Stomach (tissue), 9 donors: ENCODE measurements around the gene MTF2. TPM values are rescaled to one million over a fixed set of nuclear protein-coding genes. Genes with fewer than 3 reads are reported as not detected.

Experiments
- DNase-seq, 2 donors: peaks; one replicate each; pipeline versions ENCODE4 v3.0.0 to v3.0.0-alpha.2; 2013 to 2019
- H3K27ac ChIP-seq, 5 donors: fragments of 200-600 bp in 4 of 5; sonication (generic) in 4 of 5; one replicate each; pipeline ENCODE4 v1.5.1; 2013 to 2019; ENCODE audit warnings: mild to moderate bottlenecking in 1 of 5, moderate library complexity in 1 of 5
- H3K27me3 ChIP-seq, 3 donors: fragments of 200-600 bp; sonication (generic); one replicate each; pipeline ENCODE4 v1.5.1; 2017 to 2019; ENCODE audit warnings: mixed run types in 1 of 3
- H3K36me3 ChIP-seq, 4 donors: fragments of 200-600 bp; sonication (generic); 1 replicate in 3 of 4; 2 replicates in 1 of 4; pipeline ENCODE4 v1.5.1; 2016 to 2019
- H3K4me1 ChIP-seq, 4 donors: fragments of 200-600 bp; sonication (generic); one replicate each; pipeline ENCODE4 v1.5.1; 2016 to 2019
- H3K4me3 ChIP-seq, 4 donors: fragments of 200-600 bp; sonication (generic) in 3 of 4; one replicate each; pipeline ENCODE4 v1.5.1; 2016 to 2019; ENCODE audit warnings: mild to moderate bottlenecking in 1 of 4
- H3K9me3 ChIP-seq, 4 donors: fragments of 200-600 bp; sonication (generic); one replicate each; pipeline ENCODE4 v1.5.1; 2016 to 2019
- EP300 ChIP-seq: sonication (generic); formaldehyde crosslinking; IDR thresholded peaks from one replicate; pipeline ENCODE4 v1.6.1; 2017; ENCODE audit warnings: antibody characterized with exemption
- POLR2A ChIP-seq, 4 donors: fragments of 450-650 bp; IDR thresholded peaks; one replicate each; pipeline ENCODE4 v1.6.1; 2016; ENCODE audit warnings: antibody characterized with exemption in 4 of 4, control low read depth in 2 of 4, mild to moderate bottlenecking in 1 of 4, moderate library complexity in 1 of 4
- POLR2AphosphoS5 ChIP-seq, 3 donors: sonication (generic); formaldehyde crosslinking; IDR thresholded peaks; one replicate each; pipeline ENCODE4 v1.6.1; 2016; ENCODE audit warnings: antibody characterized with exemption in 3 of 3
- WGBS, 5 donors: extraction: QIAGEN DNeasy Blood & Tissue Kit in 3 of 5; methylation state at CpG; one replicate each; pipeline versions ENCODE4 v1.1.5 to v1.1.7; 2013 to 2018; 5-methylcytosine and 5-hydroxymethylcytosine counted together
- intact Hi-C: fragments of 100-400 bp; cut with DNase I; formaldehyde crosslinking; loops from one replicate; pipeline ENCODE4 v1.15.1; 2023; ENCODE audit warnings: low total_unique reads
- polyA plus RNA-seq, 3 donors: library from polyadenylated mRNA; stranded (reverse); fragments of 200-250 nt; gene quantifications; one replicate each; pipeline ENCODE4 v1.2.3, GENCODE V29; 2013
- total RNA-seq, 5 donors: library from RNA; depleted of rRNA; stranded (reverse); fragments of >200 nt; gene quantifications; one replicate each; pipeline versions ENCODE4 v1.1.0 to v1.2.3, GENCODE V29; 2014 to 2016
- TF ChIP-seq, protein P1 (sequence below), 7 experiments: fragments of 450-650 bp in 4 of 7; fragments of 200-600 bp in 3 of 7; sonication (generic) in 3 of 7; IDR thresholded peaks; one replicate each; pipeline ENCODE4 v1.5.1; 2016 to 2019; ENCODE audit warnings: antibody characterized with exemption in 7 of 7, control low read depth in 2 of 7, mild to moderate bottlenecking in 1 of 7
- donor health status: healthy with polysubstance abuse.
- donor health status: Bipolar disorder and iron deficiency.
- donor health status: healthy.

The MTF2 gene
- total and polyA plus RNA-seq, 8 donors: 2.3 to 67.6 (median 9.0) TPM

DNA sequence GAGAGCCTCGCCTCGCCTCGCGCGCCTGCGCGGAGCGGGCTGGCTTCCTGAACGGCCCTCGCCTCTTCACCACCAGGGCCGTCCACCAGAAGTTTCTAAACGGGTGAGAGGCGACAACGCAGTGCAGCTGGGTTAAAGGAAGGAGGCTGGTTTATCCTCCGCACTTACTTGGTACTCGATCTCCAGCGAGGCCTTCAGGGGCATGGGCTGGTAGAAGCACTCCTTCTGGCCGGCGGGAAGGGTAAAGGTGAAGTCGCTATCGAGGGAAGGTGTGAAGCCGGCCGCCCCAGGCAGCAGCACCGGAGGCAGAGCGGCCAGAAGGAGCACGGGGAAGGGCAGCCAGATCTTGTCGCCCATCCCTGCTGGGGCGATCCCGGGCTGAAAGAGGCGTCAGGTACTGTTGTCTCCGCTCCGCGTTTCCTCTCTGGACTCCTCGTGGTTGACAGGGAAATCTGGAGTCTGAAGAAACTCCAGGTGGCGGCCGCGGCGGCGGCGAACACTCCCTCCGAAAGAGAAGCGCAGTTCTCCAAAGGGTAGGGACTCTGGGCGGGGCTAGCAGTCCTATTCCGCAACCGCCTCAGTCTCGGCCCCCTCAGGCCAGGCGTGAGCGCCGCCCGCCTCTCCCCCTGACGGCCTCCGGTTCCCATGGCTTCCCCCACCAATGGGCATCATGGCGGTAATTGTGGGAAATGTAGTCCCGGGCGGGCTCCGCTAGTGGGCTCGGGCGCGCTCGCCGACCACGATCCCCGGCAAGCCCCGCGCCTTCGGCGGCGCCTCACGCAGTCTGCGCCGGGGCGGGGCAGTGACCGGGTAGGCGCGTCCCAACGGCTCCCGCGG, 101.0 kb downstream of the MTF2 start, which contains the start of gene TMED5:
TSS of gene TMED5 (minus strand) at position 528 of the 837 bp plus-strand sequence. CDS start at position 357, 171 bp downstream.
- Histone ChIP-seq H3K4me3 (peak within 1 kb of the TSS; percentile 60 to 85 (median 76)), H3K4me1 (peaks cover 3 to 52% (median 35%) of the 10 kb centered on the region in 4 donors), H3K36me3 (peaks cover 0 to 10% (median 0%) of the 10 kb centered on the region in 4 donors), H3K9me3 (no peaks in the 10 kb centered on the region), H3K27me3 (no peaks in the 10 kb centered on the region), H3K27ac (peak within 1 kb of the TSS; percentile 98 to 100 (median 99))
- 0 to 1% (median 1%) methylated on average over 27 to 78 of the region's 78 CpGs for WGBS, 5 donors
- DNase-seq: peak; percentile 97 to 100
- intact Hi-C loops: loop anchor here (10.0 kb wide), 1 partner anchor 95 kb away; no protein-coding TSS in a partner anchor
- no peak for TF ChIP-seq EP300
- TF ChIP-seq POLR2A (IDR thresholded peaks at IDR 0.05): peak in 2 of 4 donors; percentile 81 to 92
- TF ChIP-seq, protein P1, sequence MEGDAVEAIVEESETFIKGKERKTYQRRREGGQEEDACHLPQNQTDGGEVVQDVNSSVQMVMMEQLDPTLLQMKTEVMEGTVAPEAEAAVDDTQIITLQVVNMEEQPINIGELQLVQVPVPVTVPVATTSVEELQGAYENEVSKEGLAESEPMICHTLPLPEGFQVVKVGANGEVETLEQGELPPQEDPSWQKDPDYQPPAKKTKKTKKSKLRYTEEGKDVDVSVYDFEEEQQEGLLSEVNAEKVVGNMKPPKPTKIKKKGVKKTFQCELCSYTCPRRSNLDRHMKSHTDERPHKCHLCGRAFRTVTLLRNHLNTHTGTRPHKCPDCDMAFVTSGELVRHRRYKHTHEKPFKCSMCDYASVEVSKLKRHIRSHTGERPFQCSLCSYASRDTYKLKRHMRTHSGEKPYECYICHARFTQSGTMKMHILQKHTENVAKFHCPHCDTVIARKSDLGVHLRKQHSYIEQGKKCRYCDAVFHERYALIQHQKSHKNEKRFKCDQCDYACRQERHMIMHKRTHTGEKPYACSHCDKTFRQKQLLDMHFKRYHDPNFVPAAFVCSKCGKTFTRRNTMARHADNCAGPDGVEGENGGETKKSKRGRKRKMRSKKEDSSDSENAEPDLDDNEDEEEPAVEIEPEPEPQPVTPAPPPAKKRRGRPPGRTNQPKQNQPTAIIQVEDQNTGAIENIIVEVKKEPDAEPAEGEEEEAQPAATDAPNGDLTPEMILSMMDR (IDR thresholded peaks at IDR 0.05): peak in 2 of 7 experiments; percentile 11 to 32
- TF ChIP-seq POLR2AphosphoS5 (IDR thresholded peaks at IDR 0.05): peak; percentile 67 to 97 (median 92)

DNA sequence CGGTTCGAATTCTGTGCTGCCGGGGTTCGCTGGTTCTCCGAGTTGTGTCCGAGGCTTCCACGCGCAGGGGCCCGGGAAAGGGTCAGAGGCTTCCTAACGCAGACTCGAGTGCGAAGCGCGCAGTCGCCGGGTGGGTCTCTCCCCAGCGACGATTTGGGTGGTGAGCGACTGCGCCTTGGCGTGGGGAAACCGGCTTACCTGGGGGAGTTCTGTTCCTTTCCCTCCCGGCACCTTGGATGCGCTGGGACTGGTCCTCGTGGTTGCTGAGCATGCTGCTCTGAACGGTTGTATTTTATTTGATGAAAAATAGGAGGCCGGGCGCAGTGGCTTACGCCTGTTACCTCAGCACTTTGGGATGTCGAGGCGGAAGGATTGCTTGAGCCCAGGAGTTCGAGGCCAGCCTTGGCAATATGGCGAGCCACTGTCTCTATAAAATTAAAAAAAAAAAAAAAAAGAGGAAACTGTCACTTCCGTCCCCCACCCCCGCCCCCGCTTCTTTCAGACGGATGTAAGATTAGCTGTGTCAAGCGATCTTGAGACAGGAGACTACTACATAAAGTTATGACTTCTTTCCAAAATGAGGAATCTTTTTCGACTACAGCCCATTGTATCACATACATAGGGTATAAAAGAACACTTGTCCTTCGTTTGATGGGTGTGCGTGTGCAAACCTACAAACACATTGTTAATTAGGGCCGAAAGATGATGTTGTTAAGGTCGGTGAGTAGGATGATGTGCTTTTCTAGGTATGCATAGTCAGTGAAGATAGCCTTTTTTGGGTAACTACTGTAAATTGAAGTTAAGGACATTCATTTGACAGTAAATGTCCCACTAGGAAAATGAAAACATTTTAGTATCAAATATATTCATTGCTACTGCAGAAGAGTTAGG, 101.9 kb downstream of the MTF2 start, which contains the start of gene CCDC18:
TSS of gene CCDC18 (plus strand) at position 2 of the 891 bp plus-strand sequence. CDS start 2,638 bp downstream, outside the sequence.
- Histone ChIP-seq H3K4me1 (peaks cover 3 to 45% (median 34%) of the 10 kb centered on the region in 4 donors), H3K27ac (peak within 1 kb of the TSS; percentile 98 to 100 (median 99)), H3K4me3 (peak within 1 kb of the TSS; percentile 60 to 85 (median 76)), H3K27me3 (no peaks in the 10 kb centered on the region), H3K36me3 (peaks cover 0 to 6% (median 0%) of the 10 kb centered on the region in 4 donors), H3K9me3 (no peaks in the 10 kb centered on the region)
- WGBS, 5 donors: 2 to 4% (median 3%) methylated on average over 35 to 43 of the region's 43 CpGs
- intact Hi-C loops: loop anchor here (10.0 kb wide), 1 partner anchor 96 kb away; no protein-coding TSS in a partner anchor
- DNase-seq: no peak
- TF ChIP-seq, protein P1 (IDR thresholded peaks at IDR 0.05): no peak
- no peak for TF ChIP-seq EP300
- TF ChIP-seq POLR2A (IDR thresholded peaks at IDR 0.05): no peak
- no peak for TF ChIP-seq POLR2AphosphoS5 (IDR thresholded peaks at IDR 0.05)

DNA sequence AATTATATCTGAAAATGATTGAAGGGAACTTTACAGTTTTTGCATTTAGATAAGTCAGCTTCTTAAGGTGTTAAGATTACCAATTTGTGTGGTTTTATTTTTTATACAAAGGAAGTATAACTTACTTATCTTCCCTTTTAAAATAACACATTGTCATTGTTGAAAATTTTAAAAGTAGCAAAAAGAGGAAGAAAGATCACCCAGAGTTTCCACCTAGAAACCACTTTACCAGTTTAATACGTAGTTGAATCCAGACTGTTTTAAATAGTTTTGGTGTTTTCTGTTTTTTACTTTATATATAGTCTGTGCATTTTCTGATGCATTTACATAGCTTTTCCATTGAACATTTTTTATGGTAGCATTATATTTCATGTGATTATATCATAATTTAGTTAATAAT, 107.6 kb downstream of the MTF2 start:
- Histone ChIP-seq H3K4me3 (no peak overlapping the region), H3K36me3 (no peaks in the 10 kb centered on the region), H3K27ac (no peak overlapping the region), H3K27me3 (no peaks in the 10 kb centered on the region), H3K9me3 (no peaks in the 10 kb centered on the region), H3K4me1 (peaks cover 0 to 5% (median under 1%) of the 10 kb centered on the region in 4 donors)
- intact Hi-C loops: loop anchor here (10.0 kb wide), 1 partner anchor 102 kb away; no protein-coding TSS in a partner anchor
- no peak for TF ChIP-seq EP300
- no peak for TF ChIP-seq POLR2A (IDR thresholded peaks at IDR 0.05)
- TF ChIP-seq, protein P1 (IDR thresholded peaks at IDR 0.05): no peak
- TF ChIP-seq POLR2AphosphoS5 (IDR thresholded peaks at IDR 0.05): no peak
- 74 to 86% (median 81%) methylated on average over 1 of the region's 1 CpG for WGBS, 5 donors
- DNase-seq: no peak

Other genes with a start within 250 kb of the MTF2 start
- gene RPL5, start 247.2 kb upstream of the MTF2 start, total RNA-seq: 1,000 to 10,000 TPM; 1,447 to 2,022 (median 1,553) TPM
- gene RPL5, start 247.2 kb upstream of the MTF2 start, polyA plus RNA-seq: 1,000 to 10,000 TPM; 1,862 to 2,593 (median 2,118) TPM
- gene DIPK1A, start 117.8 kb upstream of the MTF2 start, total RNA-seq: 10 to 100 TPM in 3 of 5 donors, 1 to 10 TPM in 2; 2.0 to 15.5 (median 12.1) TPM
- 1 to 10 TPM; 2.6 to 3.5 (median 3.5) TPM for gene DIPK1A, start 117.8 kb upstream of the MTF2 start, polyA plus RNA-seq
- 10 to 100 TPM; 11.7 to 85.6 (median 22.3) TPM for gene TMED5, start 101.1 kb downstream of the MTF2 start, total RNA-seq
- gene TMED5, start 101.1 kb downstream of the MTF2 start, polyA plus RNA-seq: 10 to 100 TPM in 1 of 3 donors, 1 to 10 TPM in 2; 8.2 to 10.7 (median 8.6) TPM
- 10 to 100 TPM in 3 of 5 donors, 1 to 10 TPM in 2; 1.2 to 50.4 (median 10.1) TPM for gene CCDC18, start 101.4 kb downstream of the MTF2 start, total RNA-seq
- 1 to 10 TPM in 2 of 3 donors, under 1 TPM in 1; 0.31 to 4.9 (median 3.4) TPM for gene CCDC18, start 101.4 kb downstream of the MTF2 start, polyA plus RNA-seq